Body of pancreas (tissue), 4 donors: ENCODE results near the gene FABP2.
"Not testable (repeated sequence)": the region's sequence is repeated elsewhere in the genome, so short reads cannot be mapped to it uniquely, and the experiment has no call there.

ENCODE experiments used
- POLR2A ChIP-seq, 3 donors: fragments of 450-650 bp; IDR thresholded peaks; one replicate each; pipeline ENCODE4 v1.6.1; 2016; ENCODE audit warnings: antibody characterized with exemption in 3 of 3, mild to moderate bottlenecking in 2 of 3
- TF ChIP-seq, protein P1 (sequence below), 7 experiments: fragments of 450-650 bp in 4 of 7; fragments of 200-600 bp in 3 of 7; sonication (generic) in 3 of 7; IDR thresholded peaks; one replicate each; pipeline ENCODE4 v1.5.1; 2016 to 2019; ENCODE audit warnings: antibody characterized with exemption in 7 of 7

DNA sequence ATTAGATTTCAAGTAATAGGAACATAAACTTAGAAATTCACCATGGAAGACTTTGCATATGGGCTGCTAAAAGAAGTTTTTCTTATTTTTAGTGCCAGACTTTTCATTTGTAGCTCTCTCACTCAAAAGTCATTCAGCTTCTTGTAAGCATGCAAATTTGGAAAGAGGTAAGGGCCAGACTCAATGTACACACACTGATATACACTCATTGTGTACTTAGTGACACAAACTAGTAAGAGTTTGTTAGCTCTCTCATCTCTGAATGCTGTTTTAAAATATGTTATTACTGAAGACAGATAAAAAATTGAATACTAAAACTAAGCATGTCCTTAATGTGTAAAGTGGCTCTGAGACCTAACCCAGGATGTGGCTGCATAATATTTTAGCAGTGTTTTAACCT is 18.0 kb upstream of the FABP2 start:
- TF ChIP-seq, protein P1, sequence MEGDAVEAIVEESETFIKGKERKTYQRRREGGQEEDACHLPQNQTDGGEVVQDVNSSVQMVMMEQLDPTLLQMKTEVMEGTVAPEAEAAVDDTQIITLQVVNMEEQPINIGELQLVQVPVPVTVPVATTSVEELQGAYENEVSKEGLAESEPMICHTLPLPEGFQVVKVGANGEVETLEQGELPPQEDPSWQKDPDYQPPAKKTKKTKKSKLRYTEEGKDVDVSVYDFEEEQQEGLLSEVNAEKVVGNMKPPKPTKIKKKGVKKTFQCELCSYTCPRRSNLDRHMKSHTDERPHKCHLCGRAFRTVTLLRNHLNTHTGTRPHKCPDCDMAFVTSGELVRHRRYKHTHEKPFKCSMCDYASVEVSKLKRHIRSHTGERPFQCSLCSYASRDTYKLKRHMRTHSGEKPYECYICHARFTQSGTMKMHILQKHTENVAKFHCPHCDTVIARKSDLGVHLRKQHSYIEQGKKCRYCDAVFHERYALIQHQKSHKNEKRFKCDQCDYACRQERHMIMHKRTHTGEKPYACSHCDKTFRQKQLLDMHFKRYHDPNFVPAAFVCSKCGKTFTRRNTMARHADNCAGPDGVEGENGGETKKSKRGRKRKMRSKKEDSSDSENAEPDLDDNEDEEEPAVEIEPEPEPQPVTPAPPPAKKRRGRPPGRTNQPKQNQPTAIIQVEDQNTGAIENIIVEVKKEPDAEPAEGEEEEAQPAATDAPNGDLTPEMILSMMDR (IDR thresholded peaks at IDR 0.05) = not testable (repeated sequence)
- TF ChIP-seq POLR2A (IDR thresholded peaks at IDR 0.05) = not testable (repeated sequence)
